ENCODE measurements around the gene CALB2. TPM values are rescaled to one million over a fixed set of nuclear protein-coding genes. Genes with fewer than 3 reads are reported as not detected.

Gene CALB2
- total and polyA plus RNA-seq, 2 of the 4 experiments (the other 2 are of a cell fraction), result 0.18 to 0.32 TPM

DNA sequence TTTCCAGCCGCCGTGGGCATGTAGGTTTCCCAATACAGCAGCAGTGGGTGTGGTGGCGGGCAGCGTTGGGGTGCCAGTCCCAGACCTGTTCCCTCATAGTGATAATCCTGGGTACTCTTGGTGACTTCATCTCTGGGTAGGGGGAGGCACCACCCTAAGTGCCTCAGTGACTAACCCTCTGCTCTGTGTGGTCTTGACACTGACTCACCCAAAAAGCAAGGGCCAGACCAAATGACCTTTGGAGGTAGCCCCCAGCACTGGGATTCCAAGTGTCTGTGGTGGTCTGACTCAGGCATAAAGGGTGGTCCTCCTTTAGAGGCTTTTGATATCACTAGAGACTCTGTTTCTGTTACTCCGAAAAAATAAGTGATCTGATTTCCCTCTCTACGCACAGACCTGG lies 908 bp downstream of the CALB2 start:
- no peak overlapping the region for H2BK20ac ChIP-seq (ENCODE audit: low read depth, low read length)
- H3K36me3 ChIP-seq (ENCODE audit: control insufficient read depth, insufficient read depth, low read length), result no peaks in the 10 kb centered on the region
- no peak overlapping the region for H4K91ac ChIP-seq (ENCODE audit: insufficient read depth, low read depth, low read length)
- no peak overlapping the region; the same call in 2 of the 3 replicates for H2BK15ac ChIP-seq (ENCODE audit: low read depth, low read length)
- ATAC-seq (ENCODE audit: low read depth) (no peak), DNase-seq (no peak)
- TF ChIP-seq POLR2A (IDR thresholded peaks at IDR 0.05; ENCODE audit: low read depth, low read length), result no peak
- TF ChIP-seq RFX5 (IDR thresholded peaks at IDR 0.05; ENCODE audit: low read depth, low read length), result no peak
- no peak for TF ChIP-seq SMC3 (IDR thresholded peaks at IDR 0.05; ENCODE audit: low read depth, low read length)
- TF ChIP-seq, protein P1, sequence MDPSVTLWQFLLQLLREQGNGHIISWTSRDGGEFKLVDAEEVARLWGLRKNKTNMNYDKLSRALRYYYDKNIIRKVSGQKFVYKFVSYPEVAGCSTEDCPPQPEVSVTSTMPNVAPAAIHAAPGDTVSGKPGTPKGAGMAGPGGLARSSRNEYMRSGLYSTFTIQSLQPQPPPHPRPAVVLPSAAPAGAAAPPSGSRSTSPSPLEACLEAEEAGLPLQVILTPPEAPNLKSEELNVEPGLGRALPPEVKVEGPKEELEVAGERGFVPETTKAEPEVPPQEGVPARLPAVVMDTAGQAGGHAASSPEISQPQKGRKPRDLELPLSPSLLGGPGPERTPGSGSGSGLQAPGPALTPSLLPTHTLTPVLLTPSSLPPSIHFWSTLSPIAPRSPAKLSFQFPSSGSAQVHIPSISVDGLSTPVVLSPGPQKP (IDR thresholded peaks at IDR 0.05; ENCODE audit: borderline replicate concordance, low read depth, low read length), result no peak
- no peak for TF ChIP-seq MAZ (IDR thresholded peaks at IDR 0.05; ENCODE audit: borderline replicate concordance, low read depth, low read length)
- TF ChIP-seq CEBPB (IDR thresholded peaks at IDR 0.05; ENCODE audit: low read depth, low read length), result no peak
- no peak for TF ChIP-seq MAFK (IDR thresholded peaks at IDR 0.05; ENCODE audit: low read depth, low read length)
- no peak for TF ChIP-seq FOS (IDR thresholded peaks at IDR 0.05; ENCODE audit: low read depth, low read length)
- TF ChIP-seq, protein P2, sequence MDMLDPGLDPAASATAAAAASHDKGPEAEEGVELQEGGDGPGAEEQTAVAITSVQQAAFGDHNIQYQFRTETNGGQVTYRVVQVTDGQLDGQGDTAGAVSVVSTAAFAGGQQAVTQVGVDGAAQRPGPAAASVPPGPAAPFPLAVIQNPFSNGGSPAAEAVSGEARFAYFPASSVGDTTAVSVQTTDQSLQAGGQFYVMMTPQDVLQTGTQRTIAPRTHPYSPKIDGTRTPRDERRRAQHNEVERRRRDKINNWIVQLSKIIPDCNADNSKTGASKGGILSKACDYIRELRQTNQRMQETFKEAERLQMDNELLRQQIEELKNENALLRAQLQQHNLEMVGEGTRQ (IDR thresholded peaks at IDR 0.05; ENCODE audit: low read depth, low read length), result no peak
- no peak overlapping the region for H3K56ac ChIP-seq (ENCODE audit: extremely low read depth, insufficient read depth, low read length)
- ChIA-PET CTCF (interaction anchor here (0.6 to 1.2 kb wide), 2 partner anchors 20 to 584 kb away, joined by 3 to 4 read pairs; no protein-coding TSS in a partner anchor), POLR2A (ENCODE audit: unreplicated experiment) (no interaction called here)
- H3K18ac ChIP-seq (ENCODE audit: low read depth, low read length), result no peak overlapping the region
- H3K9me1 ChIP-seq (ENCODE audit: insufficient read depth, low read length), result no peaks in the 10 kb centered on the region
- no peak overlapping the region for H3K4me3 ChIP-seq (ENCODE audit: insufficient read depth, low read depth, low read length)
- 100% methylated on average over 3 of the region's 6 CpGs; no CpG with 5 or more reads in 1 of the 2 experiments for WGBS, 2 experiments (ENCODE audit: extremely low coverage in 2 of 2, insufficient read length in 1 of 2)
- H3K9ac ChIP-seq (ENCODE audit: low read depth, low read length), result no peak overlapping the region
- H2BK120ac ChIP-seq (ENCODE audit: low read depth, low read length), result no peak overlapping the region
- no TSS peak for BruUV-seq (replicated peaks)
- H2BK5ac ChIP-seq (ENCODE audit: low read depth, low read length, poor library complexity, severe bottlenecking), result no peak overlapping the region
- H2AFZ ChIP-seq (replicated peaks; ENCODE audit: low read length, poor library complexity), result no peak overlapping the region
- H3K14ac ChIP-seq (replicated peaks; ENCODE audit: low read depth, low read length), result no peak overlapping the region
- no peak overlapping the region for H3K4ac ChIP-seq (ENCODE audit: low read depth, low read length)
- no peak overlapping the region for H4K5ac ChIP-seq (ENCODE audit: low read depth, low read length)
- intact Hi-C loops (cut with micrococcal nuclease) (loop anchor here (2.0 to 10.0 kb wide), 4 partner anchors 71 to 672 kb away; partner anchors contain the start of genes CMTR2, MTSS2 and VAC14), in situ Hi-C loops (cut with MboI; ENCODE audit: low sequenced_read_pairs) (loop anchor here (10.0 to 25.0 kb wide), 2 partner anchors 575 to 672 kb away; partner anchors contain the start of gene MTSS2), dilution Hi-C loops (cut with HindIII; ENCODE audit: low sequenced_read_pairs, unreplicated experiment) (no loop called here)
- no peak overlapping the region for H3K23ac ChIP-seq (ENCODE audit: low read depth, low read length)
- no peak overlapping the region for H3K27ac ChIP-seq (ENCODE audit: insufficient read depth, low read length)
- no peaks in the 10 kb centered on the region for H3K9me3 ChIP-seq (ENCODE audit: control insufficient read depth, insufficient read depth, low read length)
- peaks cover 20% of the 10 kb centered on the region for H3K27me3 ChIP-seq (ENCODE audit: control insufficient read depth, insufficient read depth, low read length)
- H4K20me1 ChIP-seq (ENCODE audit: insufficient read depth, low read length), result no peaks in the 10 kb centered on the region
- no peak overlapping the region for H4K8ac ChIP-seq (ENCODE audit: low read depth in 2 of 2, low read length in 2 of 2)
- peaks cover 9% of the 10 kb centered on the region for H3K4me1 ChIP-seq (ENCODE audit: control insufficient read depth, insufficient read depth, low read length)
- H2AK5ac ChIP-seq (ENCODE audit: low read depth, low read length), result no peak overlapping the region
- H2AK9ac ChIP-seq (replicated peaks; ENCODE audit: low read depth, low read length, poor library complexity), result no peak overlapping the region
- no peaks in the 10 kb centered on the region for H3K79me1 ChIP-seq (ENCODE audit: low read depth in 1 of 2, low read length in 2 of 2)
- H3K4me2 ChIP-seq (ENCODE audit: low read depth, low read length), result no peak overlapping the region
